ENCODE measurements around the gene UBR2.
"Not testable (repeated sequence)": the region's sequence is repeated elsewhere in the genome, so short reads cannot be mapped to it uniquely, and the experiment has no call there.

The UBR2 gene

DNA sequence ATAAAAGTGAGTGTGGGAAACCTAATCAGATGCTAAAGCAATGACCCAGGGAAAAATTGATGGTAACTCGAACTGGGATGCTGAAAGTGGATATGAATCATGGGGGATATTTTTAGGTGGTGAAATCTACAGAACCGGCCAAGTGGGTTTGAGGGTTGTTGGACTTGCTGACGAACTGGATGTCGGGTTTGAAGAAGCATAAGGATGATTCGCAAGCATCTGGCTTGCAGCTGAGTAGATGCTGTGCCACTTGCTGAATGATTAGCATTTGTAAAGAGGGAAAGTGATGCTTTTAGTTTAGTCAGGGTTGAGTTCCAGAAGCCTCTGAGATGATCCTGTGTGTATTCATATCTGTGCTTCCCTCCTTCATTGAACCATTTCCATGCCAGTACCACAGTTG, 54.9 kb downstream of the UBR2 start:
- DNase-seq, result no peak

- DNase-seq, result no peak
These were observed 56.1 kb downstream of the UBR2 start for GRCh38 chr6:42619963-42620362.

GRCh38 chr6:42624601-42625000, 60.8 kb downstream of the UBR2 start:
- no peak for DNase-seq

DNA sequence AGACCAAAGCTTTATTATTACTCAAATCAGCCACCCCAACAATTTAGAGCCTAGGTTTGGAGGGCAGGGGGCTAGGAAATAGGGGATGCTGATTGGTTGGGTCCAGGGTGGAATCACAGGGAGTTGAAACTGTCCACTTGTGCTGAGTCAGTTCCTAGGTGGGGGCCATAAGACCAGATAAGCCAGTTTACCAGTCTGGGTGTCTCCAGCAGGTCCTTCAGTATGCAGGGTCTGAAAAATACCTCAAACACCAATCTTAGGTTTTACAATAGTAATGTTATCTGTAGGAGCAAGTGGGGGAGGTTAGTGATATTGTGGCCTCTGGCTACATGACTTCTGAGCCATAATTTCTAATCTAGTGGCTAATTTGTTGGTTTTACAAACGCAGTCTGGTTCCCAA, 63.2 kb downstream of the UBR2 start:
- no peak for DNase-seq

DNA sequence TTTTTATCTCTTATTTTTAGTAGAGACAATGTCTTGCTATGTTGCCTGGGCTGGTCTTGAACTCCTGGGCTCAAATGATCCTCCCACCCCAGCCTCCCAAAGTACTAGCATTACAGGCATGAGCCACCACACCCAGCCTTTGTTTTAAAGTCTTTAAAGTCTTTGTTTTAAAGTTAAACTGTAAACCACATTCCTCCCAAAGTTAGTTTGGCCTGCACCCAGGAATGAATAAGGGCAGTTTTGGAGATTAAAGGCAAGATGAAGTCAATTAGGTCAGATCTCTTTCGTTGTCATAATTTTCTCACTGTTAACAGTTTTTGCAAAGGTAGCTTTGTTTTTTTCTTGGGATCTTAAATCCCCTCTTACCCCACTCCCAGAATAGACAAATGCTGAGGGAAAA, 63.8 kb downstream of the UBR2 start:
- DNase-seq, result no peak

- no peak for DNase-seq
These were observed 64.8 kb downstream of the UBR2 start for GRCh38 chr6:42628604-42629003.

GRCh38 chr6:42629845-42630244, 66.0 kb downstream of the UBR2 start:
- DNase-seq, result no peak

GRCh38 chr6:42637681-42638080, 73.9 kb downstream of the UBR2 start:
- DNase-seq, result no peak

GRCh38 chr6:42642794-42643193, 79.0 kb downstream of the UBR2 start:
- no peak for DNase-seq

GRCh38 chr6:42644211-42644610, 80.4 kb downstream of the UBR2 start:
- no peak for DNase-seq

- DNase-seq, result no peak
These were observed 88.4 kb downstream of the UBR2 start for GRCh38 chr6:42652024-42652746.

GRCh38 chr6:42653851-42654250, 90.0 kb downstream of the UBR2 start:
- DNase-seq, result no peak

GRCh38 chr6:42659806-42660205, 96.0 kb downstream of the UBR2 start:
- DNase-seq, result no peak

GRCh38 chr6:42661540-42662153, 97.8 kb downstream of the UBR2 start:
- DNase-seq, result peak; percentile 14

DNA sequence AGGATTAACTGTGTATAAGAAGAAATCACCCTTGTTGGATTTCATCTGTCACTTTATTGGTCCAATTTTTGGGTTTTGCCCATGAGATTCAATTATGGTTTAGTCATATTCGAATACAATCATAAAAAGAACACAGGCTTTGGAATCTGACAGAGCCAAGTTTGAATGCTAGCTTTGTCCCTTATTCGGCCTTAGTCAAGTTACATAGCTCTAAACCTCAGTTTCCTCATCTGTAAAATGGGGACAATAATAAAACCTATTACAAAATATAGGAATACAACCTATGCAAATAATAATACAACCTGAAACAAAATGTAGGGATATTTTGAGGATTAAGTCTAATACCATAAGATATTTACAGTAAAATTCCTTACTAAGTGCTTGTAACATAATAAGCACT, 100.9 kb downstream of the UBR2 start:
- no peak for DNase-seq

- not testable (repeated sequence) for DNase-seq
These were observed 110.5 kb downstream of the UBR2 start for GRCh38 chr6:42674368-42674767.

GRCh38 chr6:42674780-42675179, 111.0 kb downstream of the UBR2 start:
- DNase-seq, result no peak

DNA sequence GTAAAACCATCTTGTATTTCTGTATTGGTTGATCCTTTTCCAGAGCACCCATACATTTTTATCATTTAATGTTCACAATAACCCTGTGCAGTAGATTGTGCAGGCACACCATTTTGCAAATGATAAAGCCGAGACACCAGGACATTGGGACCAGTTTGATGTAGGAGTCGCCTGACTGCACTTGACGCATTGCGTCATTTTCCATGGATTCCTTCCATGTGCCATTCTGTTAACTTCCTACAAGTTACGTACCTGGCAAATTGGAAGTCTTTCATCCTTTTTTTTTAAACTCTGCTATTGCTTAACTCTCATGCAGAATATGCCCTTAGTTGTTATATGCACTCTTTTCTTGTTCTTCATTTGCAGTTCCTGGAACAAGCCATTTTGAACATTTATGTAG, 115.5 kb downstream of the UBR2 start:
- DNase-seq, result no peak

DNA sequence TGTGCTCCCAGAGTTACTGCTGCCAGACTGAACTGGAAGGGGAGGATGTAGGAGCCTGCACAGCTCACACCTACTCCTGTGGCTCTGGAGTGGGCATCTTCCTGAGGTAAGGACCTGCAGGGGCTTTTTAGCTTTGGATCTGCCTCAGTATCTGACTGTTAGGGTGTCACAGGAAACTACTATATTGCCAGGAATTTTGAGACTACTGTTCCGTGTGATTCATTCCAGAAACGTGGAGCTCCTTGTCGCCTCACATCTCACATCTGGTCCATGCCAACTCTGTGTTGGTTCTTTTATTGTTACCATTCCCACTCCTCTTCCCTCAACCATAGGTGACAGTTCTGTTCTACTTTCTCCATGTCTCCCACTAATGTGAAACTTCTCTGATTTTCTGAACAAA, 124.5 kb downstream of the UBR2 start:
- DNase-seq, result no peak

DNA sequence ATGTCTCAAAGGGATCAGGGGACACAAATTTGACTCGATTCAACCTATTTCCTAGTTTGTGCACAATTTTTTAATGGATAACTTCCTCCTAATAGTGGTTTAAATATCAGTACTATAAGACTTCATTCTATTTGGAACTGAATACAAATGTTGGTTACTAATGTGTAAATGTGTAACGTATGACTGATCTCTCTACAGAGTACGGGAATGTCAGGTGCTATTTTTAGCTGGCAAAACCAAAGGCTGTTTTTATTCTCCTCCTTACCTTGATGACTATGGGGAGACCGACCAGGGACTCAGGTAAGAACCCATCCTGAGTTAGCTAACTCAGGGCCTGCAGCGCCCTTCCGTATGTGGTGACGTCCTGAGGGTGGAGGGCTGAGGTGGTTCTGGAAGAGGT, 125.5 kb downstream of the UBR2 start:
- no peak for DNase-seq

GRCh38 chr6:42690151-42690702, 126.4 kb downstream of the UBR2 start:
- no peak for DNase-seq

DNA sequence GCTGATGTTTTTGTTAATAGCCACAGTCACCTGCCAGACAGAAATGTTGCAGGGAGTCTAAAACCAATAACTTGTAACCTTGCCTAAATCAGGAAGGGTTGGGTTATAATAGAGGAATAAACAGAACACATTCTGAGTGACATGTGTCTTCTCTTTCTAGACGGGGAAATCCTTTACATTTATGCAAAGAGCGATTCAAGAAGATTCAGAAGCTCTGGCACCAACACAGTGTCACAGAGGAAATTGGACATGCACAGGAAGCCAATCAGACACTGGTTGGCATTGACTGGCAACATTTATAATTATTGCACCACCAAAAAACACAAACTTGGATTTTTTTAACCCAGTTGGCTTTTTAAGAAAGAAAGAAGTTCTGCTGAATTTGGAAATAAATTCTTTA, 127.0 kb downstream of the UBR2 start:
- no peak for DNase-seq

- DNase-seq, result no peak
These were observed 128.5 kb downstream of the UBR2 start for GRCh38 chr6:42692137-42692911.
